ENCODE data around the gene COL8A1.
"Not testable (repeated sequence)": the region's sequence is repeated elsewhere in the genome, so short reads cannot be mapped to it uniquely, and the experiment has no call there.

Gene COL8A1

DNA sequence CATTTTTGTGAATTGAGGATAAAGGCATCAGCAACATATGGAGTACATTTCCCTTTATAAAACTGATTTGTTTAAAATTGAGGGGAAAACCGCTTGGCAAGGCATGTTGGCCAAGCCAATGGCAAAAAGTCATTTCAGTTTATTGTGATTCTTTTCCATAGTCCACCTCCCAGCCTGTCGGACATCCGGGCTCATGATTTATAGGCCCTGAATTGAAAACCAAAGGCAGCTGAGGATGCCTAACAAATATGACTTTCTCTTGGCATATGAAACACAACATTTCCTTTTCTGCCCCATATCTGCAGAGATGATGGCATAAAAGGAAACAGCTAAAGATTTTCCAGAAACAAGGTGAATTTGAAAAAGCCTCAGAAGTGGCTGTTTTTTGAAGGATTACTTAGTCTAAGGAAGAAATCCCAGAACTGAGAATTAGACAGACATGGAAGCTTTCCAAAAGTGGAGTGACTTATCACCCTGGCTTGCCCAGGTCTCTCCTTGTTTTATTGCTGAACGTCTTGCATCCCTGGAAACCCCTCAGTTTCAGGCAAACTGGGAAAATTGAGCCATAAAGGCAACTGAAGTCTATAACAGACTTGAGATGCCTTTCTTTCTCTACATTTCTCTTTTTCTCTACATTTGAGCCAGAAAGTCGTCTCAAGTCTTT, 74.0 kb downstream of the COL8A1 start:
- no peak for DNase-seq

DNA sequence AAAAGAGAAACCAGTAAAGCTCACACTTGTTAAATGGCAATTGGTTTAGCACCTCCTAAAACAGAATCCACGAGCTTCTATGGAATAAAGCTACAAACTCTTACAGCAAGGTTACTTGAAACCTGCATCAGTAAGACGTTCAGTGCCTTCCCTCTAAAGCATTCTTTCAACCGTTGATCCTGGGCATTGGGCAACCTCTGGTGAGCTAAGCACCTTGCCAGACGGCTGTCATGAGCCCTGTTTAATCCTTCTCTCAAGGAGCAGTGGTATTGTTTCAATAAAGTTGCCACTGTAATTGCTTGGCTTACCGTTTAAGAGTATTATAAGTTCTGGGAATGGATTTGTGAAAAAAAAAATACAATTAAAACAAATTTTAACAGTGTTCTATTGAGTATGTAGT, 75.0 kb downstream of the COL8A1 start:
- no peak for DNase-seq

DNA sequence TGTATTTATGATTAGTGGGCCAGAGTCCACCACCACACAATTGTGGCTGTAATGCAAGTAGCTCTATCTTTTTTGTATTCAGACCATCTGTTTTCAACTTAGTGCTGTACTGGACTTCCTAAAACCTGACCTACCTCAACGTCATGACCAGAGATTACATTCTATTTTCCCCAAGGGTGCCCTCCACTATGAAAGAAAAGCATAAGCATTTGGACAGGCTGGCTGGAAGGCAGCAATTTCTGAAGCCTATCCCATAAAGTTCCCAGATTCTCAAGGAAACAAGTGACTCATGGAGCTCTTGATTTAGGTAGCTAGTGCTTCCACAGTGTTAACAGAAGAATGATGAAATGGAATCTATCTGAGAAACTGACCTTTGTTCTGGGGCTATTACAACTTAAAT, 75.8 kb downstream of the COL8A1 start:
- no peak for DNase-seq

DNA sequence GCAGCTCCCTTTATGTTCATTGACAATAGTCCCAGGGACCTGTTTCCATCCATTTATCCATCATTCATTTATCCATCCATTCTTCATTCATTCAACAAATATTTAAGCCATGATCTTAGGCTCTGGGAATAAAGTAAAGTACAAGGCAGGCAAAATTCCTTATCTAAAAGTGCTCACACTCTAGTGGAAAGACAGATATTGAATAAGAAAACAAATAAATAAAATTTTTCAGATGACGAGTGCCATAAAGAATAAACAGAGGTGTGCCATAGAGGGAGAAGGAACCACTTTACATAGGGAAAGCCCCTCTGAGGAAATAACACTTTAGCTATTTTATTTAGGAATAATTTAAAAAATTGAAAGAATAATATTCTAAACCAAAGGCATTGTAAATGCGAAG, 76.2 kb downstream of the COL8A1 start:
- DNase-seq = no peak

DNA sequence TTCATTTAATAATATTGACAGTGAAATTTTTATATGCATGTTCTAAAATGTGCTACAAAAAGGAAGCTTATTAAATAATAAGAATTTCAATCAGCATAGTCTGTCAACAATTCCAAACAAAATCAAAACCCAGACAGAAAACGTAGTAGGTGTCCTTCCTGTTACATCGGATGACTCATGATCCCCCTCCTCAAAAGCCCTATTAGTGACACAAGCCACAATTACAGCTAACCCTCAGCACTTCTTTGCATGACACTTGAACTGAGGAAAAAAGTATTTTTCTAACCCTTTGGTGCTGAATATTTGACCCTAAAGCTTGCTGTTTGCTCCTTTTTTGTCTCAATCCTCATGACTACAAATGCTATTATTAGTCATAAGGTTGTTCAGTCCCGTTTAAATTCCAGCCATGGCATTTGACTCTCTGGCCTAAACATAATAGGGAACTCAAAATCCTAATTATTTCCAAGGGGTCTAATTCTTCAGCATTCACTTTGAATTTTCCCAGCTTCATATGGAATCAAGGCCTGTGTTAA, 78.1 kb downstream of the COL8A1 start:
- no peak for DNase-seq

DNA sequence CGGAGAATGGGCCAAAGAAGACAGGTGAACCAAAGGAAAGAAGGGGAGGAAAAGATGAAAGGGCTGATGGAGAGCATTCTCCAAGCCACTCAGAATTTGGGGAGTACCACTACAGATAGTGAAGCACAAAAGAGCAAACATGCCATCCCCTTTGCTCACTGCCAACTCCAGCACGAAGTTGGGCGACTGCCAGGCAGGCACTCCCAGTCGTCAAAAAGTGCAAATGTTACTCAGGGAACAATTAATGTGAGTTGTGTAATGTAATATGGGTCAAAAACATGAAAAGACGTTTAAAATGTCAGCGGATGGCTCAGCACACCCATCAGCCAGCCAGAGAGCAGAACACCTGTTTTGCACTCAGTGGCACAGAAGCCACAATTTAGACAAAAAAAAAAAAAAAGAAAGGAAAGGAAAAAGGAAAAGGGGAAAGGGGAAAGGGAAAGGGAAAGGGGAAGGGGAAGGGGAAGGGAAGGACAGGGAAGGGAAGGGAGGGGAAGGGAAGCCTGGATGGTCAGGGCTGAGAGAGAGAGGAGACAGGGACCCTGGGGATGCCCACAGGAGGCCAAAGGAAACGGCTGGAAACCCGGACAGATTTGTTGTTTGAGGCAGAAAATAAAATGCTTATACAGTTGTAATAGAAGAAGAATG, 82.7 kb downstream of the COL8A1 start:
- DNase-seq = no peak

DNA sequence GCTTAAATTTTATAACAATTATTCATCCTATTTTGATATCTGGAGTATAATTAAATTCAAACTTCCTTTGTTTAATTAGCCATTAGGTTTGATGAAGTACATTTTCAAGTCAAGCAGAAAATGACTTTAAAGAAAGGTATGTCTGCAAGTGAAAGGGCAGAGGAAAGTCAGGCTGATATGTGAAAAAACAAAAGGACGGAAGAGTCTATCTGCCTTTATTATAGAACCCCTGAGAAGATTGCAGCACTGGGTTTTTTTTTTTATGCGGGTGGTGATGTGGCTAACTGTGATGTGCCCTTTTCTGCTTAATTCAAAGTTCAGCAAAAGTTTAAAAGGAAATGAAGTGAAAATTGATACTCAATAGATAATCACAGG, 83.2 kb downstream of the COL8A1 start:
- no peak for DNase-seq

DNA sequence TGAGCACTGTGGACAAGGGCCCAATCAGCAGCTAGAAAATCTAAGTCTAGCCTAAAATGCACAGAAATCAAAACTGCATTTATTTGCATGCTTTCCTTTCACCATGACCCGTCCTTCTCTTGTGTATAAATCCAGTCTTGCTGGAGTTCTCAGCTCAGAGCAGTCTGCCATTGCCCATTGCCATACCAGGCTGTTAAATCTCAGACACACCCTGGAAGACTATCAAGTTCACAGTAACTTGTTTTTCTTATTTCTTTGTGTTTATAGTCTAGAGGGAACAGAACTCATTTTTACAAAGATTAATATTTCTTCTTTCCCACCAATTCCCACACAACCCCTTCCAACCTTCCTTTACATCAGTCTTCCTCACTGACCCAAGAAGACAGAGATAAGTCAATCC, 85.9 kb downstream of the COL8A1 start:
- no peak for DNase-seq

DNA sequence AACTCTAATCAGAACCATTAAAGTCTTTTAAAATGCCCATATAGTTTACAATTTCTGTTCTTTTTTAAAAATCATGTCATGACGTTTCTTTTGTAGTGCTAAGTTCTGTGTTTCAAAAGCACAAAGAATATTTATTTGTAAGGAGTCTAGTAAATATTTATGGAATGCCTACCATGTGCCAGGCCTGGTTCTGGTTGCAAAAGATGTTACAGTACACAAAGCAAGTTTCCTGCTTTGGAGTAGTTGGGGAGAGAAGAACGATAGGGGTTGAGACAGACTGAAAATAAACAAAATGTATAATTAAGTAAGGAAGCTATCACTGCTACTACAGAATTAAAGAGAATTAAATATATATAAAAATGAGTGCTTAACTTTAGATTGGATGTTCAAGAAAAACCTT, 92.5 kb downstream of the COL8A1 start:
- DNase-seq = no peak

DNA sequence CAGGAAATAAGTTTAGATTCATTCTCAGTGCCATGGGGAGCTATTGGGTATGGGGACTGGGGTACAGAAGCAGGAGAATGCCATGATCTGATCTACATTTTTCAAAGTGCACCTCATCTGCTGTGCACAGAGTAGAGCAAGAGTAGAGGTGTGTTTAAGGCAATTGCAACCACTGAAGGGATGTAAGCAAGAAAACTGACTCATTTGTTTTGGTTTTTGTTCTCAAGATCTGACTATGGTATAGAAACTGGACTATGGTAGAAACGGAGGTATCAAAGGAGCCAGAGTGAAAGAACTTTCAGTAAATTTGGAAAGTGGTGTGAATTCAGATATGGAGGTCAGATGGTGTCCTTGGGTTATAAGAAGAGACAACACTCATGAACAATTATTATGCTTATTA, 93.1 kb downstream of the COL8A1 start:
- no peak for DNase-seq

DNA sequence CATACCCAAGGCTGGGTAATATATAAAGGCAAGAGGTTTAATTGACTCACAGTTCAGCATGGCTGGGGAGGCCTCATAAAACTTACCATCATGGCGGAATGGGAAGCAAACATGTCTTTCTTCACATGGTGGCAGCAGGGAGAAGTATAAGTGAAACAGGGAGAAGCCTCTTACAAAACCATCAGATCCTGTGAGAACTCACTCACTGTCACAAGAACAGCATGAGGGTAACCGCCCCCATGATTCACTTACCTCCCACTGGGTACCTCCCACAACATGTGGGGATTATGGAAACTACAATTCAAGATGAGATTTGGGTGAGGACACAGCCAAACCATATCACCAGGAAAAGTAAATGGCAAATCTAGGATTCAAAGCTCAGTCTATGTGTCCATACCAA, 102.0 kb downstream of the COL8A1 start:
- not testable (repeated sequence) for DNase-seq

DNA sequence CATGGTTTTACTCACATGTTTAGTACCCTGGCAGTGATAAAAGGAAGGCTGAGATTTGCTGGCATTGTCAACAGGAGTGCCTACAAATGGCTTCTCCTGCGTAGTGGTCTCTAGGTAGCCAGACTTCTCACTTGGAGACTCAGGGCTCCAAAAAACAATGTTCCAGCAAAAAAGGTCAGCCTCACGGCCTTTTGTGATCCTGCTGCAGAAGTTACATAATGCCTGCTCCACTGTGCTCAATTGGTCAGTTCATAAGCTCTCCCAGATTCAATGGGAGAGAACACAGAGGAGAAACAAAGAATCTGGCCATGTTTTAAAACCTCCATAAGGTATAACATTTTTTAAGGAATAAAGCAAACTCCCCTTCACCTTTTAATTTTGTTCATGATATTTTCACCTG, 103.2 kb downstream of the COL8A1 start:
- no peak for DNase-seq

DNA sequence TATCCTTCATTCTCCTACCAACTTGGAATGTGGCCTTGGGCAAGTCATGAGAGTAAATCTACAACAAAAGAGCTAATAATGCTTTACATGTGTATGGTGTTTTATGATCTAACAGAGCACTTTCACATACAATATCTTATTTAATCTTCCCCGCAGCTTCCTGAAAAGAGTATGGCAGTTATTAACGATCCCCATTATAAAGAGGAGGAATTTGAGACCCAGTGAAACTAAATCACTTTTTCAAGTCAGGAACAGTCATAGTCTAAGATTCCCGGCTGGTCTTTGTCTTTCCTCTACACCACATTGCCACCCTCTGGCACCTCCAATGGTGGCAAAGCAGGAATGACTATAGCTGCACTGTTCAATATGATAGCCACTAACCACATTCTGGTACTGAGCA, 109.5 kb downstream of the COL8A1 start:
- no peak for DNase-seq

DNA sequence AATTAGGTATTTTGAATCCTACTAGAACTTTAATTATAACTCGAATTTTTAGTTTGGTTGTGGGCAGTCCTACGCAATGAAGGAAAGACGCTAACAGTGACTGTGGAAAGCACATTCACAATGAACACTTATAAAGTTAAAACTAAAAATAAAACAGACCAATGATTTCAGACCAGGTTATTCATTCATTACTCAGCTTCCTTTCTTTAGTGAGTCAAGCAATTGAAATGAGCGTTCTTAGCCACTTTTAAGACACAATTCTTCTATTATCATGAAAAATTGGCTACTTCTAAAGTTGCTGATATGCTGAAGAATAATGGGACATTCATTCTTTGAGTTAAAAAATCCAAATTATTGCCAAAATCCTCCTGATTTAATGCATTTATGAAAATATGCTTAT, 113.3 kb downstream of the COL8A1 start:
- no peak for DNase-seq

DNA sequence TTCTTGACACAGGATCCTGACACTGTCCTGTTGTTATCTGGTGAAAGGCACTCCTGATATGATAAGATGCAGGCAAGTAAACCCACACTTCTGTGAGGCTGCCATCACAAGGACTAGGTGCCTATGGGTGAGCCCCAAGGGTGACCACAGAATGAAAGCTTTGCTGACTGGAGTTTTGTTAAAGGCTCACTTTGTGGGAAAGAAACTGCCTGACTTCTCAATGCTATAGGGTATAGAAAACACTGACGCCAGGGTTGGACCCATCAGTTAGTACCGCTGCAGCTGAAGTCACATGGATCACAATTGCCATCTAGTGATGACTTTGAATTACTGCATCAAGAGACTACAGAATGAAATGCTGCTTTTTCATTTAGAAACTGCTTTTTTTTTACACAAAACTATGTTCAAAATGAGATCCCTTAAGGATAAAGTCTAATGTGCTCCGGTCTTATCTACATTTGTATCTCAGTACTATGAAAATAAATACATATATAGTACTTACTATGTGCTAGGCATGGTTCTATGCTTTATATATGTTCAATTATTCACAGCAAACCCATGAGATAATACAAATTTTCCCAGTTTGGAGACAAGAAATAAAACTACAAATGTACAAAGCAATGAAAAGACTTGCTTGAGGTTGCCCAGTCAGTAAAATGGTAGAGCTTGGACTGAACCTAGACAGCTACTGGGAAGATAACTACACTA, 115.0 kb downstream of the COL8A1 start:
- no peak for DNase-seq

DNA sequence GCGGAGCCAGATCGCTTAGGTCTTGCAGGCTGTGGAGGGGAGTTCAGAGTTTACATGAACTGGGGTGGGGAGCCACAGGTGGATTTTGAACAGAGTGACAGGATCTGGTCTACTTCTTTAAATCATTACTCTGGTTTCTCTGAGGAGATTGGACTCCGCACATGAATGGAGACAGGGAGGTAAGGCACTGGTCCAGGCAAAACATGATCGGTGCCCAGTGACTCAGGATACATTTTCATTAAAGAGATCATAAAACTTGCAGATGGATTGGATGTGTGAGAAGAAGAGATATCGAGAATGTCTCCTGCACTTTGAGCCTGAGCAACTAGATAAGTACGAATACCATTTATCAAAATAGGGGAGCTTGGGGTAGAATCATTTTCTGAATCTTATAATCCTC, 117.4 kb downstream of the COL8A1 start:
- DNase-seq = no peak

DNA sequence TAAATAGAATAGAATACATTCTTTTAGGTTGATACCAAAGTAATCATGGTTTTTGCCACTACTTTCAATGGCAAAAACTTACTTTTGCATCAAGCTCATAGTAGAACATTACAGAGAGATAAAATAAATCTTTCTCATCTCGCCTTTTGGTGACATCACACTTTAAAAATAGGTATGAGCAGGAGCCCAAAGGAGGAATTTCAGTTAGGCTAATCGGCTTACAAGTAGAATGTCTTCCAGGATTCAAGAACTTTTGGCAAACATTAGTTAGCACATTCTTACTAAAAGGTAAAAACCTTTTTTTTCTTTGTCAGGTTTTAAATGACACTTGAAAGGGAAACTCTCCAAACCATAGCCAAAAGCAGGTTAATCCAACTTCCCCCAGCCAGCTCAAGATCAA, 119.6 kb downstream of the COL8A1 start:
- no peak for DNase-seq

DNA sequence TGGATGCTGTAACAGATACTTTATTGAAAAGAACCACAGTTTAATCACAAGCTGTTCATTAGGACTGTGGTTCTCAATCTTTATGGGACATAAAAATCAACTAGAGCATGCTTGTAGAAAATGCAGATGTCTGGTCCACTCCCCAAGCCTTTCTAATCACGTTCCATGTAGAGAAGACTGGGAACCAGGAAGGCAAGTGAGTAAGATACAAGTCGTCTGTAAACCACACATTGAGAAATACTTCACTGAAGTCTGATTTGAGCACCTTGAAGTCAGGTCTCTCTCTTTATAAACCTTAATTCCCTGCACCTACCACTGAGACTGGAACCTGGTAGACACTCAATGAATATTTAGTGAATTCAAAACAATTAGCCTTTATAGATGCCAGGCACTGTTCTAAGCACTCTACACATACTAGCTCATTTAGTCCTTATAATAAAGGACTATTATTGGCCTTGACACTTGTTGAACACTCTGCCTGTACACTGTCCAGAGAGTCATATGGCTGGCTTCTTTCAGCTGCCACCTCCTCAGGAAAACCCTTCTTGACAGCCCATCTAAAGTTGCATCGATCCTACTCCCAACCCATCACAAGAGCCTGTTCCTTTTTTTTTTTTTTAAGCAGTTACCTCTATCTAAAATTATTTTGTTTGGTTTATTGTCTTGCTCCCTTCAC, 120.2 kb downstream of the COL8A1 start:
- DNase-seq = no peak

DNA sequence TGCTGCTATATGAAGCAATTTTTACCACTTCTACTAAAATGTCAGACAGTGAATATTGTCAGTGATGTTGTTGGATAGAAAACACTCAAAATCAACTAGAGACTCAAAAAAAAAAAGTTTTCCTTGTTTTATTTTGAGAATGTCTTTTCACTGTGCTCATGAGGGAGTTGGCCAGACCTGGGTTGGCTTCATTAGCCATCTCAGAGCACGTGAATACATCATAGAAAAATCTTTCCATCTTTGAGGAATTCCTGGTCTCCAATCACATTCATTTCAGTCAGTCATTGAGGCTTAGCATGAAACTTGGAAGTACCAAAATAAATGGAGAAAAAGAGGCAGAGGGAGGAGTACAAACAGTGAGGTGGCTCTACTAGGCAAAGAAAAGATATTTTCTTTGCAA, 121.6 kb downstream of the COL8A1 start:
- DNase-seq = no peak

DNA sequence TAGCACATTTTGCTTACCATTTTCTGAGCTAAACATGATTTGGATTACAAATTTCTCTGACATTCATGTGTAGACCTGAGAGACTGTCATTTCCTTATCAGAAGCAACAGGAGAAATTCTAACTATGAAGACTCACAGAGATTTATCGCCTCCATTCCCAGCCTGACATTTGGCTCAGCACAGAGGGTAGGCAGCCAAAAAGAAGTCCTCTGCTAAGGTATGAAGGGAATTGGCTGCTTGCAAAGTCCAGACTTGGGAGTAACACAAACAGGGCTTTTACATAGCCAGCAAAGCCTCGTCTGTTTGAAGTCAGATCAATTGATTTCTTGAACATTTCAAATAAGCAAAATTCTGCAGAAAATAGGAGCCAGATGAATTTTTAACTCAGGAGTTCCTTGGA, 122.2 kb downstream of the COL8A1 start:
- no peak for DNase-seq

DNA sequence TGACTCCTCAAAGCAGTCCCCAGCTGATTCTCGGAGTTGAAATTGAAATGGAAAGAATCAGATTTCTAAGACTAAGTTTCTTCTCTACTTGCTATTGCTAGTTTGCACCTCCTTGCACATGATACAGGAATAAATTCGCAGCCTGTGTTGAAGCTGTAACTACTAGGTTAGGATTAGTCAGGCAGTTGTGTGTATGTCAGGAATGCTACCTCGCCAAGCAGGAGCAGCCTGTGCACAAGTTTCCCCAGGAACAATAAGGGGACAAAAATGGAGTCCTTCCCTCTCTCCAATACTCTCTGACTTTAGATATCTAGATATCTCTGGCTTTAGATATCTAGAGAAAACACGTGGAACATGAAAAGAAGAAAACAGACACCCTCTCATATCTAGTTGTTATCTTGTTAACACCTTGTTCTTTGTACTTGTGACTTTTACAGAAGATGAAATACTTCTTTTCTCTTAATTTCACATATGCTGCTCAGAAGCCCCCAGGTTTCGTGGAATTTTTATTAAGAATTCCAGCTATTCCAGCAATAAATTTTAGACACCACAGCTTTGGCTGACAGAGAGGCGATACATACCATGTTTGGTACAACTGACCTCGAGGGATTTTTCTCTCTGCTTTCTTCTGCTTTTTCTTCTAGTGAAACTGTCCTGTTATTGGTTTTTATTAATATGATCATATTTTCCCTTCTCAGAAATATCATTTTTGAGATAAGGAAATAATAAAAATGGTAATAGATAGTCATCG, 123.2 kb downstream of the COL8A1 start:
- no peak for DNase-seq

DNA sequence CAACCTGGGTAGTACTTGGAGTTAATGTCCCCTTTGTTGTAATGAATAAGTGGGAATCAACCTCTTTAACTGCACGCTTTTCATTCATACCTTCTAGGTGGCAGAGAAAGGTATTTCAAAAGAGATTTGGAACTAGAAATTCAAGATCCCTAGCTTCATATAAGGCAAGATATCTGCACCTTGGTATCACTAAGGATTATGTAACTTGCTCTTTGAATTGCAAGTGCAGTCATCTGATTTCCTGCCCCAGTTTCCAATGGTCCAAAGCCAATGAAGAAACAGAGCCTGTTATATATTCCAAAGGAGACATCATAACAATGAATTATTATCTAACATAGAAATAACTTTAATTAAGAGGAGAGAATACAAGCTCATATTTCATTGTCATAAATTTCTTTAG, 124.5 kb downstream of the COL8A1 start:
- DNase-seq = no peak

DNA sequence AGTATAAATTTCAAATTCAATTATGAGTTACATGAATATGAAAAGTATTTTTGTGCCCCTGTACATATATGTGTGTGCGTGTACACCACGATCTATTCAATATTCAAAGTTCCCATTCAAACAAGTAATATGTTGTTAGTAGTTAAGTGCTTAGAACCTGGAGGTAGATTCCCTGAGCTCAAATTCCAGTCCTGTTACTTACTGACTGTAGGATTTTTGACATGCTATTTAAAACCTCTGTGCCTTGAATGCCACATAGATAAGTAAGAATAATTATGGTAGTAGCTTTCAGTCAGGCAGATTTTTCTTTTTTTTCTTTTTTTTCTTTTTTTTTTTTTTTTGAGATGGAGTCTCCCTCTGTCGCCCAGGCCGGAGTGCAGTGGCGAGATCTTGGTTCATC, 126.0 kb downstream of the COL8A1 start:
- no peak for DNase-seq

All from NCI-H2107 (cell line).